AML-193 (cell line): ENCODE data around the gene ESPN.
"Not testable (repeated sequence)": the region's sequence is repeated elsewhere in the genome, so short reads cannot be mapped to it uniquely, and the experiment has no call there.

Experiments used
- DNase-seq, 2 experiments: peaks; one replicate each; lab custom pipeline; 2025; lab: John Stamatoyannopoulos, UW

The ESPN gene

GRCh38 chr1:6485168-6486101, 60.9 kb downstream of the ESPN start:
- DNase-seq, result no peak

- peak; percentile 62 to 78 for DNase-seq
Measured at GRCh38 chr1:6486433-6487011, 61.9 kb downstream of the ESPN start.

GRCh38 chr1:6487804-6488484, 63.4 kb downstream of the ESPN start:
- DNase-seq, result no peak

GRCh38 chr1:6488602-6489382, 64.2 kb downstream of the ESPN start:
- DNase-seq, result no peak

GRCh38 chr1:6489383-6489765, 64.8 kb downstream of the ESPN start:
- no peak for DNase-seq

GRCh38 chr1:6489799-6490180, 65.2 kb downstream of the ESPN start:
- DNase-seq, result peak; percentile 46 to 53

GRCh38 chr1:6490181-6491080, 65.9 kb downstream of the ESPN start:
- peak in 1 of 2 experiments; percentile 2 for DNase-seq

- DNase-seq, result no peak
Measured at GRCh38 chr1:6491081-6491449, 66.5 kb downstream of the ESPN start.

GRCh38 chr1:6491480-6491962, 66.9 kb downstream of the ESPN start, which contains the start of gene PLEKHG5:
Gene PLEKHG5 (minus strand): TSS chr1:6491667. CDS start chr1:6477571, 14,096 bp downstream.
- DNase-seq, result no peak

GRCh38 chr1:6491966-6492365, 67.4 kb downstream of the ESPN start:
- DNase-seq, result no peak

GRCh38 chr1:6493834-6494223, 69.3 kb downstream of the ESPN start:
- not testable (repeated sequence) for DNase-seq

- no peak for DNase-seq
Measured at GRCh38 chr1:6494627-6495026, 70.1 kb downstream of the ESPN start.

GRCh38 chr1:6495041-6495441, 70.5 kb downstream of the ESPN start:
- no peak for DNase-seq

GRCh38 chr1:6495540-6496364, 71.2 kb downstream of the ESPN start:
- DNase-seq, result no peak

- DNase-seq, result no peak
Measured at GRCh38 chr1:6496365-6496721, 71.8 kb downstream of the ESPN start.

GRCh38 chr1:6496890-6497214, 72.3 kb downstream of the ESPN start:
- DNase-seq, result no peak

- DNase-seq, result no peak
Measured at GRCh38 chr1:6497215-6497866, 72.8 kb downstream of the ESPN start.

GRCh38 chr1:6497867-6498575, 73.4 kb downstream of the ESPN start:
- DNase-seq, result no peak

- no peak for DNase-seq
Measured at GRCh38 chr1:6498576-6499111, 74.1 kb downstream of the ESPN start.
